Fibroblast of lung (primary cell): Measurements from ENCODE around the gene GNB3.
"Not testable (repeated sequence)": the region's sequence is repeated elsewhere in the genome, so short reads cannot be mapped to it uniquely, and the experiment has no call there.

Experiments
- CTCF ChIP-seq, 2 donors: IDR thresholded peaks in 1 of 2; conservative IDR thresholded peaks in 1 of 2; 1 replicate in 1 of 2; 2 replicates in 1 of 2; pipeline ENCODE4 v1.5.1; 2011 to 2012; ENCODE audit warnings: low read length in 2 of 2, control low read depth in 1 of 2, inconsistent platforms in 1 of 2, low read depth in 1 of 2, mild to moderate bottlenecking in 1 of 2
- EZH2 ChIP-seq: IDR thresholded peaks from 2 replicates; pipeline ENCODE4 v1.5.1; 2012; ENCODE audit warnings: low read length, control low read depth, mild to moderate bottlenecking; ENCODE audit errors: missing control alignments

DNA sequence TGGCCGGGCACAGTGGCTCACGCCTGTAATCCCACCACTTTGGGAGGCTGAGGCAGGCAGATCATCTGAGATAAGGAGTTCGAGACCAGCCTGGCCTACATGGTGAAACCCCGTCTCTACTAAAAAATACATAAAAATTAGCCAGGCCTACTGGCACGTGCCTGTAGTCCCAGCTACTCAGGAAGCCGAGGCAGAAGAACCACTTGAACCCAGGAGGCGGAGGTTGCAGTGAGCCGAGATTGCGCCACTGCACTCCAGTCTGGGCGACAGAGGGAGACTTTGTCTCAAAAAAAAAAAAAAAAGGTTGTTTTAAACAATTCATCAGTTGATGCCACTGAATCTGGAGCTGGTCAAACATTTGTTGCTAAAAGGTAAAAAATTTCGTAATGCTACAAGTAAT, 39.1 kb downstream of the GNB3 start:
- not testable (repeated sequence) for TF ChIP-seq CTCF (conservative IDR thresholded peaks at IDR 0.05 in 1 of 2, IDR thresholded peaks at IDR 0.05 in 1 of 2; ENCODE audit: low read depth in 1 of 2, low read length in 2 of 2); EZH2
